AG09309 (cell line): ENCODE data around the gene PVALB.

Experiments
- DNase-seq: peaks from one replicate; pipeline ENCODE4 v3.0.0-alpha.2; 2010; ENCODE audit warnings: low read depth
- H3K4me3 ChIP-seq: 2 replicates; pipeline ENCODE4 v1.5.1; 2011; ENCODE audit warnings: mild to moderate bottlenecking, low read depth, low read length, moderate library complexity; ENCODE audit not compliant: control insufficient read depth
- CTCF ChIP-seq: IDR thresholded peaks from 2 replicates; pipeline ENCODE4 v1.5.1; 2011; ENCODE audit warnings: mild to moderate bottlenecking, low read depth, low read length, inconsistent platforms; ENCODE audit not compliant: insufficient read depth, control insufficient read depth; ENCODE audit errors: missing control alignments

Gene PVALB

GRCh38 chr22:36846949-36847348 lies 30.1 kb upstream of the PVALB start:
- H3K4me3 ChIP-seq: no peak overlapping the region
- TF ChIP-seq CTCF: no peak
- no peak for DNase-seq

GRCh38 chr22:36846271-36846670 lies 29.4 kb upstream of the PVALB start:
- no peak for TF ChIP-seq CTCF
- no peak overlapping the region for H3K4me3 ChIP-seq
- no peak for DNase-seq

- no peak overlapping the region for H3K4me3 ChIP-seq
- no peak for TF ChIP-seq CTCF
- no peak for DNase-seq
Observed at GRCh38 chr22:36840106-36840505, 23.3 kb upstream of the PVALB start.

- H3K4me3 ChIP-seq: no peak overlapping the region
- no peak for TF ChIP-seq CTCF
- no peak for DNase-seq
Observed at GRCh38 chr22:36839356-36840073, 22.7 kb upstream of the PVALB start.

GRCh38 chr22:36838119-36839030 lies 21.5 kb upstream of the PVALB start:
- TF ChIP-seq CTCF: no peak
- H3K4me3 ChIP-seq: no peak overlapping the region
- DNase-seq: no peak

GRCh38 chr22:36835903-36836302 lies 19.1 kb upstream of the PVALB start:
- no peak for DNase-seq
- no peak for TF ChIP-seq CTCF

More at GRCh38 chr22:36835903-36836302, 19.1 kb upstream of the PVALB start:
- no peak overlapping the region for H3K4me3 ChIP-seq
